T1000 (cell line): Measurements from ENCODE around the gene ZCCHC7.
"Not testable (repeated sequence)": the region's sequence is repeated elsewhere in the genome, so short reads cannot be mapped to it uniquely, and the experiment has no call there.

Experiments used
- DNase-seq: peaks from one replicate; lab custom pipeline; 2025; ENCODE audit warnings: mixed read lengths; lab: John Stamatoyannopoulos, UW

Gene ZCCHC7

GRCh38 chr9:37120843-37121335 is 515 bp downstream of the ZCCHC7 start:
- DNase-seq = not testable (repeated sequence)

- DNase-seq = no peak
Observed at GRCh38 chr9:37121881-37122280, 1.5 kb downstream of the ZCCHC7 start.

- DNase-seq = no peak
Observed at GRCh38 chr9:37126214-37126788, 5.9 kb downstream of the ZCCHC7 start.

- no peak for DNase-seq
Observed at GRCh38 chr9:37127018-37127417, 6.6 kb downstream of the ZCCHC7 start.

- no peak for DNase-seq
Observed at GRCh38 chr9:37128051-37128450, 7.7 kb downstream of the ZCCHC7 start.

- no peak for DNase-seq
Observed at GRCh38 chr9:37134166-37134565, 13.8 kb downstream of the ZCCHC7 start.

GRCh38 chr9:37141015-37141414 is 20.6 kb downstream of the ZCCHC7 start:
- no peak for DNase-seq

- no peak for DNase-seq
Observed at GRCh38 chr9:37144762-37145161, 24.4 kb downstream of the ZCCHC7 start.

GRCh38 chr9:37146410-37146809 is 26.0 kb downstream of the ZCCHC7 start:
- DNase-seq = no peak

- no peak for DNase-seq
Observed at GRCh38 chr9:37148181-37148580, 27.8 kb downstream of the ZCCHC7 start.

- no peak for DNase-seq
Observed at GRCh38 chr9:37149666-37150308, 29.4 kb downstream of the ZCCHC7 start.

- no peak for DNase-seq
Observed at GRCh38 chr9:37150415-37150814, 30.0 kb downstream of the ZCCHC7 start.

- DNase-seq = no peak
Observed at GRCh38 chr9:37151812-37152211, 31.4 kb downstream of the ZCCHC7 start.

GRCh38 chr9:37152365-37152764 is 32.0 kb downstream of the ZCCHC7 start:
- no peak for DNase-seq

- DNase-seq = no peak
Observed at GRCh38 chr9:37155601-37156000, 35.2 kb downstream of the ZCCHC7 start.

- DNase-seq = no peak
Observed at GRCh38 chr9:37156205-37156604, 35.8 kb downstream of the ZCCHC7 start.

- DNase-seq = no peak
Observed at GRCh38 chr9:37156781-37157356, 36.5 kb downstream of the ZCCHC7 start.

- DNase-seq = no peak
Observed at GRCh38 chr9:37157726-37158377, 37.5 kb downstream of the ZCCHC7 start.

GRCh38 chr9:37163299-37163698 is 42.9 kb downstream of the ZCCHC7 start:
- DNase-seq = no peak

GRCh38 chr9:37164335-37164734 is 44.0 kb downstream of the ZCCHC7 start:
- DNase-seq = not testable (repeated sequence)

- no peak for DNase-seq
Observed at GRCh38 chr9:37165644-37166043, 45.3 kb downstream of the ZCCHC7 start.

GRCh38 chr9:37167456-37168047 is 47.2 kb downstream of the ZCCHC7 start:
- no peak for DNase-seq

GRCh38 chr9:37172557-37172956 is 52.2 kb downstream of the ZCCHC7 start:
- no peak for DNase-seq
